B cell (primary cell): ENCODE measurements around the gene ARPC4. TPM values are rescaled to one million over a fixed set of nuclear protein-coding genes. Genes with fewer than 3 reads are reported as not detected.

ENCODE experiments used
- ATAC-seq: fragments of 200-7000 bp; cut with Tn5 transposase; one replicate; pipeline ENCODE4 v1.10.0; 2021; ENCODE audit warnings: low read depth, mild to moderate bottlenecking, moderate number of reproducible peaks, moderate library complexity
- CTCF ChIA-PET: fragments of 350-600 bp; sonication (Branson Sonifier 250); formaldehyde crosslinking; loops from one replicate; lab custom pipeline; 2021; ENCODE audit warnings: antibody characterized with exemption, inconsistent platforms; lab: Charles Lee
- POLR2A ChIA-PET: fragments of 350-600 bp; sonication (Branson Sonifier 250); formaldehyde crosslinking; loops from one replicate; lab custom pipeline; 2021; ENCODE audit warnings: antibody characterized with exemption; lab: Charles Lee
- DNase-seq: peaks from one replicate; pipeline ENCODE4 v3.0.0; 2013
- H2AFZ ChIP-seq: 2 replicates; pipeline ENCODE4 v1.6.1; 2012; ENCODE audit warnings: mild to moderate bottlenecking, low read depth, low read length; ENCODE audit not compliant: insufficient read depth, poor library complexity, severe bottlenecking
- H3K27ac ChIP-seq, 2 donors: 1 replicate in 1 of 2; 2 replicates in 1 of 2; pipeline ENCODE4 v1.5.1; 2012 to 2013; ENCODE audit warnings: low read length in 2 of 2, mild to moderate bottlenecking in 2 of 2, moderate library complexity in 1 of 2
- H3K27me3 ChIP-seq, 4 experiments: fragments of 200-600 bp in 1 of 4; sonication (generic) in 1 of 4; replicated peaks in 1 of 4; 1 replicate in 2 of 4; 2 replicates in 2 of 4; pipeline versions ENCODE4 v1.6.1 to v1.7.0; 2013 to 2016; ENCODE audit warnings: low read length in 3 of 4, mild to moderate bottlenecking in 2 of 4, mixed read lengths in 1 of 4, moderate library complexity in 1 of 4; ENCODE audit not compliant: insufficient read depth in 4 of 4, control insufficient read depth in 3 of 4; ENCODE audit errors: control extremely low read depth in 1 of 4
- H3K36me3 ChIP-seq, 2 experiments: replicated peaks in 1 of 2; 1 replicate in 1 of 2; 2 replicates in 1 of 2; pipeline versions ENCODE4 v1.6.1 to v1.7.1; 2013; ENCODE audit warnings: low read length in 1 of 2; ENCODE audit not compliant: insufficient read depth in 2 of 2, control insufficient read depth in 1 of 2; ENCODE audit errors: control extremely low read depth in 1 of 2, extremely low read depth in 1 of 2
- H3K4me1 ChIP-seq, 2 donors: fragments of 200-600 bp in 1 of 2; sonication (generic) in 1 of 2; 1 replicate in 1 of 2; 2 replicates in 1 of 2; pipeline versions ENCODE4 v1.5.1 to v1.6.1; 2013 to 2017; ENCODE audit warnings: low read length in 2 of 2; ENCODE audit not compliant: control insufficient read depth in 2 of 2, insufficient read depth in 2 of 2
- H3K4me2 ChIP-seq: replicated peaks from 2 replicates; pipeline ENCODE3; 2012; ENCODE audit warnings: mild to moderate bottlenecking, low read depth, low read length; ENCODE audit not compliant: poor library complexity, severe bottlenecking
- H3K4me3 ChIP-seq, 5 experiments: fragments of 200-600 bp in 1 of 5; sonication (generic) in 1 of 5; 1 replicate in 3 of 5; 2 replicates in 2 of 5; pipeline versions ENCODE4 v1.5.1 to v1.7.0; 2011 to 2016; ENCODE audit warnings: low read length in 4 of 5, mild to moderate bottlenecking in 4 of 5, low read depth in 2 of 5, control low read depth in 1 of 5, moderate library complexity in 1 of 5; ENCODE audit not compliant: insufficient read depth in 1 of 5; ENCODE audit errors: control extremely low read depth in 1 of 5, extremely low read depth in 1 of 5
- H3K79me2 ChIP-seq: fragments of 200-600 bp; sonication (generic); one replicate; pipeline ENCODE4 v1.6.0; 2016; ENCODE audit warnings: low read length; ENCODE audit not compliant: control insufficient read depth, insufficient read depth
- H3K9ac ChIP-seq: fragments of 200-600 bp; sonication (generic); 2 replicates; pipeline ENCODE4 v1.6.1; 2017; ENCODE audit warnings: mild to moderate bottlenecking, low read length, moderate library complexity
- H3K9me3 ChIP-seq, 3 donors: one replicate each; pipeline versions ENCODE4 v1.6.1 to v1.7.1; 2013; ENCODE audit warnings: low read length in 2 of 3; ENCODE audit not compliant: control insufficient read depth in 2 of 3, insufficient read depth in 1 of 3; ENCODE audit errors: control extremely low read depth in 1 of 3
- H4K20me1 ChIP-seq: 2 replicates; pipeline ENCODE4 v1.6.0; 2012; ENCODE audit warnings: mild to moderate bottlenecking, low read length; ENCODE audit not compliant: insufficient read depth, control insufficient read depth, poor library complexity, severe bottlenecking
- H3K27ac Mint-ChIP-seq: one replicate; pipeline ENCODE4 v1.8.0; 2021; ENCODE audit warnings: mixed read lengths
- H3K27me3 Mint-ChIP-seq: one replicate; pipeline ENCODE4 v1.8.0; 2021; ENCODE audit warnings: mixed read lengths
- H3K4me1 Mint-ChIP-seq: one replicate; pipeline ENCODE4 v1.8.0; 2021; ENCODE audit warnings: mixed read lengths
- H3K4me3 Mint-ChIP-seq: one replicate; pipeline ENCODE4 v1.8.0; 2021; ENCODE audit warnings: mixed read lengths
- H3K9me3 Mint-ChIP-seq: one replicate; pipeline ENCODE4 v1.8.0; 2022; ENCODE audit warnings: mixed read lengths; ENCODE audit not compliant: insufficient read depth
- EZH2 ChIP-seq: IDR thresholded peaks from 2 replicates; pipeline ENCODE4 v1.6.1; 2012; ENCODE audit warnings: borderline replicate concordance, low read depth, mild to moderate bottlenecking, moderate library complexity, low read length; ENCODE audit not compliant: insufficient read depth, poor library complexity, severe bottlenecking
- WGBS: methylation state at CpG from one replicate; pipeline ENCODE4 v1.1.5; 2013; ENCODE audit warnings: missing lambda C conversion rate; ENCODE audit not compliant: insufficient coverage; 5-methylcytosine and 5-hydroxymethylcytosine counted together
- intact Hi-C: fragments of 100-400 bp; cut with micrococcal nuclease; formaldehyde crosslinking; loops from one replicate; pipeline ENCODE4 v1.10.0; 2022
- polyA plus RNA-seq: library from polyadenylated mRNA; depleted of rRNA; stranded (reverse); fragments of >200 nt; gene quantifications from 2 replicates; pipeline ENCODE4 v1.2.3, GENCODE V29; 2012
- total RNA-seq, 2 donors: library from RNA; stranded (reverse); fragments of 120-200 nt in 1 of 2; gene quantifications; 1 replicate in 1 of 2; 2 replicates in 1 of 2; pipeline versions ENCODE4 v1.2.3 to v1.2.4, GENCODE V29; 2013 to 2022
- TF ChIP-seq, protein P1 (sequence below): fragments of 200-600 bp; IDR thresholded peaks from one replicate; pipeline ENCODE4 v1.8.0; 2022; ENCODE audit warnings: antibody characterized with exemption, mild to moderate bottlenecking

ARPC4 gene
- total and polyA plus RNA-seq, 2 donors (not counting 1 experiment from before 2014, with no cell fraction given), result 110 to 174 TPM

DNA sequence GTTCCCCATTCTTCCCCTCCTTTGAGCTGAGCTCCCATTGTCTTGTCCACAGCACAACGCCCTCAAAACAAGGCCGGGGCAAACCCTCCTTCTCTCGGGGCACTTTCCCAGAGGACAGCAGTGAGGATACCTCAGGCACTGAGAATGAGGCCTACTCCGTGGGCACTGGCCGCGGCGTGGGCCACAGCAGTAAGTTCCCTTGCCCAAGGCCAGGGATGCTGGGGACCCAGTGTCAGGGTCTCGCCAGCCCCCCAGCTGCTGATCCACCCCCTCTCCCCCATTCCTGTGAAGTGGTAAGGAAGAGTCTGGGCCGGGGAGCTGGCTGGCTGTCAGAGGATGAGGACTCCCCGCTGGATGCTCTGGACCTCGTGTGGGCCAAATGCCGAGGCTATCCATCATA, 47.4 kb upstream of the ARPC4 start:
- Mint-ChIP-seq H3K4me3 (no peak overlapping the region), H3K4me1 (peaks cover 17% of the 10 kb centered on the region), H3K9me3 (no peaks in the 10 kb centered on the region), H3K27ac (no peak overlapping the region), H3K27me3 (no peaks in the 10 kb centered on the region)
- H3K4me1 ChIP-seq, result peaks cover 6 to 11% of the 10 kb centered on the region in 2 donors
- H4K20me1 ChIP-seq, result peaks cover 9% of the 10 kb centered on the region
- ChIA-PET CTCF (interaction anchor here (1.9 kb wide), 1 partner anchor 18 kb away, joined by 6 read pairs; no protein-coding TSS in a partner anchor), POLR2A (no interaction called here)
- ATAC-seq (no peak), DNase-seq (no peak)
- H3K36me3 ChIP-seq, result peaks cover 1 to 71% of the 10 kb centered on the region in 2 experiments
- H3K9ac ChIP-seq, result no peak overlapping the region
- intact Hi-C loops, result no loop called here
- TF ChIP-seq, protein P1, sequence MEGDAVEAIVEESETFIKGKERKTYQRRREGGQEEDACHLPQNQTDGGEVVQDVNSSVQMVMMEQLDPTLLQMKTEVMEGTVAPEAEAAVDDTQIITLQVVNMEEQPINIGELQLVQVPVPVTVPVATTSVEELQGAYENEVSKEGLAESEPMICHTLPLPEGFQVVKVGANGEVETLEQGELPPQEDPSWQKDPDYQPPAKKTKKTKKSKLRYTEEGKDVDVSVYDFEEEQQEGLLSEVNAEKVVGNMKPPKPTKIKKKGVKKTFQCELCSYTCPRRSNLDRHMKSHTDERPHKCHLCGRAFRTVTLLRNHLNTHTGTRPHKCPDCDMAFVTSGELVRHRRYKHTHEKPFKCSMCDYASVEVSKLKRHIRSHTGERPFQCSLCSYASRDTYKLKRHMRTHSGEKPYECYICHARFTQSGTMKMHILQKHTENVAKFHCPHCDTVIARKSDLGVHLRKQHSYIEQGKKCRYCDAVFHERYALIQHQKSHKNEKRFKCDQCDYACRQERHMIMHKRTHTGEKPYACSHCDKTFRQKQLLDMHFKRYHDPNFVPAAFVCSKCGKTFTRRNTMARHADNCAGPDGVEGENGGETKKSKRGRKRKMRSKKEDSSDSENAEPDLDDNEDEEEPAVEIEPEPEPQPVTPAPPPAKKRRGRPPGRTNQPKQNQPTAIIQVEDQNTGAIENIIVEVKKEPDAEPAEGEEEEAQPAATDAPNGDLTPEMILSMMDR, result no peak
- TF ChIP-seq EZH2, result no peak
- no peak overlapping the region for H3K27ac ChIP-seq
- no peak overlapping the region for H3K4me2 ChIP-seq
- no peaks in the 10 kb centered on the region for H3K9me3 ChIP-seq
- H3K79me2 ChIP-seq, result peaks cover under 1% of the 10 kb centered on the region
- WGBS, result 100% methylated on average over 7 of the region's 12 CpGs
- H3K27me3 ChIP-seq, result no peaks in the 10 kb centered on the region
- H3K4me3 ChIP-seq, result no peak overlapping the region
- H2AFZ ChIP-seq, result no peak overlapping the region

DNA sequence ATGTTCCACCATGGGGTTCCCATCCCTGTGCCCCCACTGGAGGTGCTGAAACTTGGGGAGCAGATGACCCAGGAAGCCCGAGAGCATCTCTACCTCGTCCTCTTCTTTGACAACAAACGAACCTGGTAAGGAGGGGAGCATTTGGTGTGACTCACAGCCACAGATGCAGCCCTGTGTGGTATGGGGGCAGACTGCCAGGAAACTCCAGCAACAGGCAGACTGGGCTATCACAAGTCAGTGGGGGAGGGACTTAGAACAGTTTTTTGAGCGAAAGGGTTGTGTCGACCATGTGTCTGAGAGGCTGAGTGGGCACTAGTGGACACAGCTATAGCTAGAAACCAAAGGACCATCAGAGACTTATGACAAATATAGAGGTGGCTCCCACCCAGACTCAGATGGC, 46.6 kb upstream of the ARPC4 start:
- no peak for DNase-seq
- 78% methylated on average over 3 of the region's 5 CpGs for WGBS
- TF ChIP-seq EZH2, result no peak
- TF ChIP-seq, protein P1, result no peak
- ChIA-PET CTCF (no interaction called here), POLR2A (no interaction called here)
- peaks cover 25% of the 10 kb centered on the region for H3K4me1 Mint-ChIP-seq
- no peaks in the 10 kb centered on the region for H3K9me3 ChIP-seq
- no peak overlapping the region for H2AFZ ChIP-seq
- peaks cover 9% of the 10 kb centered on the region for H3K79me2 ChIP-seq
- no peaks in the 10 kb centered on the region for H3K27me3 Mint-ChIP-seq
- H3K27ac ChIP-seq, result no peak overlapping the region
- no peak for ATAC-seq
- H3K4me3 Mint-ChIP-seq, result no peak overlapping the region
- H3K4me3 ChIP-seq, result no peak overlapping the region
- intact Hi-C loops, result no loop called here
- no peak overlapping the region for H3K27ac Mint-ChIP-seq
- peaks cover 14 to 19% of the 10 kb centered on the region in 2 donors for H3K4me1 ChIP-seq
- no peaks in the 10 kb centered on the region for H3K9me3 Mint-ChIP-seq
- peaks cover under 1% of the 10 kb centered on the region for H4K20me1 ChIP-seq
- no peak overlapping the region for H3K4me2 ChIP-seq
- H3K27me3 ChIP-seq, result no peaks in the 10 kb centered on the region
- no peak overlapping the region for H3K9ac ChIP-seq
- peaks cover 1 to 63% of the 10 kb centered on the region in 2 experiments for H3K36me3 ChIP-seq
